Measurements from ENCODE around the gene METAP1. TPM values are rescaled to one million over a fixed set of nuclear protein-coding genes. Genes with fewer than 3 reads are reported as not detected.

Gene METAP1
- total and polyA plus RNA-seq, 2 of the 8 experiments (the other 6 are each of a cell fraction or from before 2014, with no cell fraction given) = 50.6 to 85.2 TPM

DNA sequence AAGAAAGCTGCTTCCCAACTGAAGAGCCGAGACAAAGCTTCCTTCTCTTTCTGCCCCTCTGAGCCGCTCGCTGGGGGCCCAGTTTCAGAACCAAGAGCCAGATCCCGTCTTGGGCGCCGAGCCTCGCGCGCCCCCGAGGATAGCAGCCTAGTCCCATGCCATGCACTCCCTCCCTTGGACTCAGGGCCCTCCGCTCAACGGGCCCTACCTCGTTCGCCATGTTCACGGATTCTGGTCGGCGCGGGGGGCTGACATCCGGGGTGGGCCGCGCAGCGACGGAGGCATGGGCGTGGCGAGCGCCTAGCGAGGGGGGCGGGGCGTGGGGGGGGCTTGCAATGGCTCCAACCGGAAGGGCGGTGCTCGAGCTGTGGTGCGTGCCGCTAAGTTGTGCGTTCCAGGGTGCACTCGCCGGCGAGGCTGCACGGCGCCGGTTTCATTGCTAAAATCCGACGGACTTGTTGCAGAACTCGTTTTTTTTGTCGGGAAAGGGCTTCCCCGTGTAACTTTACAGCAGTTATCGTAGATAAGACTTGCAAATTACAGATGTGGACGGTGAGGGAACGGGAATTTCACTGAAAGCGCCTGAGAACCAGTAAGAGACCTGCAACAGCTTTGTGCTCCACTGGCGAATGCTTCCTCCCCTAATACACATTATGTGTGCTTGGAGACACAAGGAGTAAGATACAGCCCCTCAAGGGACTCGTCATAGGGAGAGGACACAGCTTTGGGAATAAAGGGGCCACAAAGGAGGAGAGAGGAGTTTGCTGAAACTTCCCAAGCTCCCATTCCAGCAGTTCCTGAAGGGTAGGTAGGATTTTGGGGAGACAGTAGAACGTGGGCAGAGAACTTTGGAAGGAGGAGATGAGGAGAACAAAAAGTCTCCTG lies 93.2 kb downstream of the METAP1 start, which contains the start of gene ADH5 (continued):
- TF ChIP-seq, protein P1, sequence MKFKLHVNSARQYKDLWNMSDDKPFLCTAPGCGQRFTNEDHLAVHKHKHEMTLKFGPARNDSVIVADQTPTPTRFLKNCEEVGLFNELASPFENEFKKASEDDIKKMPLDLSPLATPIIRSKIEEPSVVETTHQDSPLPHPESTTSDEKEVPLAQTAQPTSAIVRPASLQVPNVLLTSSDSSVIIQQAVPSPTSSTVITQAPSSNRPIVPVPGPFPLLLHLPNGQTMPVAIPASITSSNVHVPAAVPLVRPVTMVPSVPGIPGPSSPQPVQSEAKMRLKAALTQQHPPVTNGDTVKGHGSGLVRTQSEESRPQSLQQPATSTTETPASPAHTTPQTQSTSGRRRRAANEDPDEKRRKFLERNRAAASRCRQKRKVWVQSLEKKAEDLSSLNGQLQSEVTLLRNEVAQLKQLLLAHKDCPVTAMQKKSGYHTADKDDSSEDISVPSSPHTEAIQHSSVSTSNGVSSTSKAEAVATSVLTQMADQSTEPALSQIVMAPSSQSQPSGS (IDR thresholded peaks at IDR 0.05; ENCODE audit: low read length) = no peak
- no peak for TF ChIP-seq BCL11A (IDR thresholded peaks at IDR 0.05; ENCODE audit: low read depth in 2 of 2, low read length in 2 of 2)
- TF ChIP-seq, protein P2, sequence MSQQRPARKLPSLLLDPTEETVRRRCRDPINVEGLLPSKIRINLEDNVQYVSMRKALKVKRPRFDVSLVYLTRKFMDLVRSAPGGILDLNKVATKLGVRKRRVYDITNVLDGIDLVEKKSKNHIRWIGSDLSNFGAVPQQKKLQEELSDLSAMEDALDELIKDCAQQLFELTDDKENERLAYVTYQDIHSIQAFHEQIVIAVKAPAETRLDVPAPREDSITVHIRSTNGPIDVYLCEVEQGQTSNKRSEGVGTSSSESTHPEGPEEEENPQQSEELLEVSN (IDR thresholded peaks at IDR 0.05) = no peak
- no peak for TF ChIP-seq CHD1 (IDR thresholded peaks at IDR 0.05; ENCODE audit: low read depth, low read length)
- no peak for TF ChIP-seq SP1 (IDR thresholded peaks at IDR 0.05; ENCODE audit: low read depth, low read length)
- TF ChIP-seq SRF (IDR thresholded peaks at IDR 0.05; ENCODE audit: low read depth, low read length) = no peak
- no peak for TF ChIP-seq TCF12 (IDR thresholded peaks at IDR 0.05; ENCODE audit: low read depth, low read length)
- TF ChIP-seq MAFK (IDR thresholded peaks at IDR 0.05; ENCODE audit: low read depth, low read length) = no peak
- TF ChIP-seq NANOG (IDR thresholded peaks at IDR 0.05; ENCODE audit: insufficient read depth, low read depth, low read length, poor library complexity, severe bottlenecking) = no peak
- no peak for TF ChIP-seq CTBP2 (IDR thresholded peaks at IDR 0.05; ENCODE audit: borderline replicate concordance, insufficient read depth, insufficient read length, low read length)
- TF ChIP-seq KDM1A (IDR thresholded peaks at IDR 0.05; ENCODE audit: borderline replicate concordance, low read length) = no peak
- TF ChIP-seq EP300 (IDR thresholded peaks at IDR 0.05; ENCODE audit: borderline replicate concordance in 1 of 2, low read depth in 2 of 2, low read length in 2 of 2) = no peak
- TF ChIP-seq RBBP5 (IDR thresholded peaks at IDR 0.05; ENCODE audit: borderline replicate concordance, low read depth, low read length) = peak; percentile 5; the same call in 1 of the 2 replicates
- TF ChIP-seq RFX5 (IDR thresholded peaks at IDR 0.05; ENCODE audit: borderline replicate concordance, low read depth, low read length) = no peak
- TF ChIP-seq TEAD4 (IDR thresholded peaks at IDR 0.05; ENCODE audit: low read depth, low read length) = no peak
- no peak for TF ChIP-seq KDM4A (IDR thresholded peaks at IDR 0.05; ENCODE audit: low read depth, low read length, severe bottlenecking)
- TF ChIP-seq, protein P3, sequence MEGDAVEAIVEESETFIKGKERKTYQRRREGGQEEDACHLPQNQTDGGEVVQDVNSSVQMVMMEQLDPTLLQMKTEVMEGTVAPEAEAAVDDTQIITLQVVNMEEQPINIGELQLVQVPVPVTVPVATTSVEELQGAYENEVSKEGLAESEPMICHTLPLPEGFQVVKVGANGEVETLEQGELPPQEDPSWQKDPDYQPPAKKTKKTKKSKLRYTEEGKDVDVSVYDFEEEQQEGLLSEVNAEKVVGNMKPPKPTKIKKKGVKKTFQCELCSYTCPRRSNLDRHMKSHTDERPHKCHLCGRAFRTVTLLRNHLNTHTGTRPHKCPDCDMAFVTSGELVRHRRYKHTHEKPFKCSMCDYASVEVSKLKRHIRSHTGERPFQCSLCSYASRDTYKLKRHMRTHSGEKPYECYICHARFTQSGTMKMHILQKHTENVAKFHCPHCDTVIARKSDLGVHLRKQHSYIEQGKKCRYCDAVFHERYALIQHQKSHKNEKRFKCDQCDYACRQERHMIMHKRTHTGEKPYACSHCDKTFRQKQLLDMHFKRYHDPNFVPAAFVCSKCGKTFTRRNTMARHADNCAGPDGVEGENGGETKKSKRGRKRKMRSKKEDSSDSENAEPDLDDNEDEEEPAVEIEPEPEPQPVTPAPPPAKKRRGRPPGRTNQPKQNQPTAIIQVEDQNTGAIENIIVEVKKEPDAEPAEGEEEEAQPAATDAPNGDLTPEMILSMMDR (IDR thresholded peaks at IDR 0.05; ENCODE audit: control extremely low read depth in 1 of 3, insufficient read depth in 1 of 3, low read depth in 1 of 3, low read length in 3 of 3) = no peak
- TF ChIP-seq TAF7 (optimal IDR thresholded peaks at IDR 0.05; ENCODE audit: borderline replicate concordance, low read depth, low read length) = peak; percentile 82
